ENCODE results near the gene SP110. TPM values are rescaled to one million over a fixed set of nuclear protein-coding genes. Genes with fewer than 3 reads are reported as not detected.
"Not testable (repeated sequence)": the region's sequence is repeated elsewhere in the genome, so short reads cannot be mapped to it uniquely, and the experiment has no call there.

The SP110 gene
- total RNA-seq, 1 donor from 2014 or later, result 14.8 TPM

GRCh38 chr2:230128623-230129342 is 91.0 kb downstream of the SP110 start:
- Histone ChIP-seq H3K4me3 (ENCODE audit: low read depth, low read length) (no peak overlapping the region), H3K36me3 (ENCODE audit: control insufficient read depth, insufficient read depth, low read length) (no peaks in the 10 kb centered on the region), H3K27me3 (ENCODE audit: control insufficient read depth, insufficient read depth, low read length) (no peaks in the 10 kb centered on the region)
- no peak for DNase-seq (ENCODE audit: low read depth)
- TF ChIP-seq CTCF (IDR thresholded peaks at IDR 0.05; ENCODE audit: insufficient read depth, low read length, poor library complexity, severe bottlenecking), result no peak

DNA sequence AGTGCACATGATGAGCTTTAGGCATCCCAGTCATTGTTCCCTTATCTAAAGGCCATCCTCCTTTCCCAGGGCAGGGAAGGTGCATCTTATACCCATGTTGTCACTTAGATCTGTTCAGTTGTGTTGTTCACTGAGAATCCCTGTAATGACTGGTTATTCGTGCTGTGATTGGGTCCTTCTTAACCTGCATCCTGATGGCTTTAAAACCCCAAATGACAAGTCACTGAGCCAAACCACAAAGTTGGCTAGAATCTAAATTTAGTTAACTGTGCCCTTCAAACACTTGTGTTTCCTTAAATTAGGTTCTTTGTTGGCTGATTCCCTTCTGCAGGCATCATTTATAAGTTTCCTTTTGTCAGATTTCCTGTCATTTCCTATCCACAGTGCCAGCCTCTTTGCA is 92.6 kb downstream of the SP110 start:
- no peak for TF ChIP-seq CTCF (IDR thresholded peaks at IDR 0.05; ENCODE audit: insufficient read depth, low read length, poor library complexity, severe bottlenecking)
- no peaks in the 10 kb centered on the region for H3K27me3 ChIP-seq (ENCODE audit: control insufficient read depth, insufficient read depth, low read length)
- H3K4me3 ChIP-seq (ENCODE audit: low read depth, low read length), result no peak overlapping the region
- no peaks in the 10 kb centered on the region for H3K36me3 ChIP-seq (ENCODE audit: control insufficient read depth, insufficient read depth, low read length)
- DNase-seq (ENCODE audit: low read depth), result no peak

- no peak for TF ChIP-seq CTCF (IDR thresholded peaks at IDR 0.05; ENCODE audit: insufficient read depth, low read length, poor library complexity, severe bottlenecking)
- DNase-seq (ENCODE audit: low read depth), result no peak
- Histone ChIP-seq H3K27me3 (ENCODE audit: control insufficient read depth, insufficient read depth, low read length) (no peaks in the 10 kb centered on the region), H3K4me3 (ENCODE audit: low read depth, low read length) (no peak overlapping the region), H3K36me3 (ENCODE audit: control insufficient read depth, insufficient read depth, low read length) (no peaks in the 10 kb centered on the region)
These were observed 94.9 kb downstream of the SP110 start for GRCh38 chr2:230124757-230125431.

- no peak for TF ChIP-seq CTCF (IDR thresholded peaks at IDR 0.05; ENCODE audit: insufficient read depth, low read length, poor library complexity, severe bottlenecking)
- H3K27me3 ChIP-seq (ENCODE audit: control insufficient read depth, insufficient read depth, low read length), result no peaks in the 10 kb centered on the region
- H3K4me3 ChIP-seq (ENCODE audit: low read depth, low read length), result no peak overlapping the region
- DNase-seq (ENCODE audit: low read depth), result no peak
- H3K36me3 ChIP-seq (ENCODE audit: control insufficient read depth, insufficient read depth, low read length), result no peaks in the 10 kb centered on the region
These were observed 95.5 kb downstream of the SP110 start for GRCh38 chr2:230124235-230124634.

DNA sequence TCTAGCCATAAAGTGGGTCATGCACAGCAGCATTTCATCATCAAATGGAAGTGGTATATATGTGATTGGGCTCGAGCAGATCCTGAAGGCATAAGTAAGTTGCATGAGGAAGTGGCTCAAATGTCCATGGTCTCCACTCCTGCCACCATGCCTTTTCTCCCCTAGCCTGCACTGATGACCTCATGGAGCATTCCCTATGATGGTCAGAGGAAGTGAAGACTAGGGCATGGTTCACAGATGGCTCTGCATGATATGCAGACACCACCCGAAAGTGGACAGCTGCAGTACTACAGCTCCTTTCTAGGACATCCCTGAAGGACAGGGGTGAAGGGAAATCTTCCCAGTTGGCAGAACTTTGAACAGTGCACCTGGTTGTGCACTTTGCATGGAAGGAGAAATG is 99.4 kb downstream of the SP110 start:
- DNase-seq (ENCODE audit: low read depth); H3K27me3 ChIP-seq (ENCODE audit: control insufficient read depth, insufficient read depth, low read length); H3K4me3 ChIP-seq (ENCODE audit: low read depth, low read length); H3K36me3 ChIP-seq (ENCODE audit: control insufficient read depth, insufficient read depth, low read length): not testable (repeated sequence)

DNA sequence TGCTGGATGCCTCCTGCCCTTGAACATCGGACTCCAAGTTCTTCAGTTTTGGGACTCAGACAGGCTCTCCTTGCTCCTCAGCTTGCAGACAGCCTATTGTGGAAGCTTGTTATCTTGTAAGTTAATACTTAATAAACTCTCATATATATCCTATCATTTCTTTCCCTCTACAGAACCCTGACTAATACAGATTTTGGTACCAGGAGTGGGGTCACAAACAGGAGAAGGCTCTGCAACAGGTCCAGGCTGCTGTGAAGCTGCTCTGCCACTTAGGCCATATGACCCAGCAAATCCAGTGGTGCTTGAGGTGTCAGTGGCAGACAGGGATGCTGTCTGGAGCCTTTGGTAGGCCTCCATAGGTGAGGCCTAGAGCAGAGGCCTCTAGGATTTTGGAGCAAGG is 100.0 kb downstream of the SP110 start:
- H3K27me3 ChIP-seq (ENCODE audit: control insufficient read depth, insufficient read depth, low read length); H3K4me3 ChIP-seq (ENCODE audit: low read depth, low read length); H3K36me3 ChIP-seq (ENCODE audit: control insufficient read depth, insufficient read depth, low read length); DNase-seq (ENCODE audit: low read depth): not testable (repeated sequence)

Other genes starting within 250 kb of the SP110 start
- gene SLC16A14, start 151.1 kb downstream of the SP110 start, total RNA-seq, result 2.0 and 2.8 TPM in 2 replicates
- gene SP140, start 5.8 kb upstream of the SP110 start, total RNA-seq, result 0.82 and 3.6 TPM in 2 replicates
- gene SP140L, start 107.2 kb upstream of the SP110 start, total RNA-seq, result 7.9 and 14.2 TPM in 2 replicates
- 48.0 and 53.8 TPM in 2 replicates for gene SP100, start 196.2 kb upstream of the SP110 start, total RNA-seq

Data from kidney epithelial cell (primary cell).